ENCODE results near the gene TMEM132D.
"Not testable (repeated sequence)": the region's sequence is repeated elsewhere in the genome, so short reads cannot be mapped to it uniquely, and the experiment has no call there.

Gene TMEM132D

DNA sequence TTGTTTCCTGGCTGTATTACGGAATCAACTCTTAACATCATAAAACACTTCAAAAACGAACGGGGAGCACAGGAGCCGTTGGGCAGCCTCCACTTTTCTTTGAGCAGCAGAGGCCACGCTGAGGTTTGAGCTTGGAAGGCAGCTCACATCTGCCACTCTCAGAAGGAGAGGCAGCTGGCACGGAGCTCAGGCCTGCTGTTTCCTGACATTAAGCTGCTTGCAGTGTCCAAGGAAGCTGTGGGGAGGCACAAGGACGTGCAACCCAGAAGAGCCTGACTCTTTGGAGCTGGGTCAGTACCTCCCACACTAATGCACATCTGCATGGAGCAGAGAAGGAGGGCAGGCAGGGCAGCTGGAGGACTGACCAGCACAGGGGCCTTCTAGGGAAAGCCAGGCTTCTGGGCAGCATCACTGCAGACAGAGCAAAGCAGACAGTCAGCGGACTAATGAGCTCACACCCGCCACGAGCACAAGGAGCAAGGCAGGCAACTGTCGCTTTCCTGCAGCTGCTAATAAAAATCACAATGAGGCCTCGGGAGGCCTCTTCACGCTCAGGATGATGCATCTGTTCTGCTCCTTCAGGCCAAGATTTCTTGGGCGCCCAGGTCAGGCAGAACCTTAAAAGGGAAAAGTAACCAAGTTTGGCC lies 839.5 kb downstream of the TMEM132D start:
- DNase-seq (ENCODE audit: low read depth) = no peak

GRCh38 chr12:129063600-129063999 lies 840.2 kb downstream of the TMEM132D start:
- no peak for DNase-seq (ENCODE audit: low read depth)

DNA sequence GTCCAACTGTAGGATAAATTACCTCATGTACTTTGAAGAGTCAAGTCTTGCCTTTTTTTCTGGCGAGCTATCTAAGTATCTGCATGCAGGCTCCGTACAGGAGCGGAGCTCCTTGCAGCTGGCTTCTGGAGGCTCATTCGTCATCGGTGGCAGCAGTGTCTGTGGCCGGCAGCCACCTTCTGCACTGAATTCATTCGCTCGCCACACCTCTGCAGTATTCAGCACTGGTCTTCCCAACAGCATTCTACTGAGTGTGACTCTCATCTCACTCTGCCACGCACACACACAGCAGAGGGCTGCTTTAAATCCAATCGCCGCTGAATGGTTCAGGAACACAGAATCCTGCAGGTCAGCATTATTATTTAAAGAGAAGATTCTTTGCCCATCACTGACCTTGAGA lies 850.6 kb downstream of the TMEM132D start:
- DNase-seq (ENCODE audit: low read depth) = no peak

DNA sequence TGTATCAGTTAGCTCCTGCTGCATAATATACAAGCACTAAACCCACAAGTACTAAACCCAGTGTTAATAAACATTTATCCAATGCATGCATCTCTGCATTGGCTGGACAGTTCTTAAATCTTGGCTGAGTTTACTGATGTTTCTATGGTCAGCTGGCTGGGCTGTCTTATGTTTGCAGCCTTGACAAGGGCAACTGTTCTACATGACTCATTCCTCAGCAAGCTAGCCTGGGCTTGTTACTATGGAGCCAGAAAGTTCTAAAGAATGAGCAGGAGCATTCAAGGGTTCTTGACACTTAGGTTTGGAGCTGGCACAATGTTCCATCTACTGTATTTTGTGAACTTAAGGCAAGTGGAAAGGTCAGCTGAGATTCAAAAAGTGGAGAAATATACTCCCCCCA lies 851.5 kb downstream of the TMEM132D start:
- DNase-seq (ENCODE audit: low read depth) = no peak

DNA sequence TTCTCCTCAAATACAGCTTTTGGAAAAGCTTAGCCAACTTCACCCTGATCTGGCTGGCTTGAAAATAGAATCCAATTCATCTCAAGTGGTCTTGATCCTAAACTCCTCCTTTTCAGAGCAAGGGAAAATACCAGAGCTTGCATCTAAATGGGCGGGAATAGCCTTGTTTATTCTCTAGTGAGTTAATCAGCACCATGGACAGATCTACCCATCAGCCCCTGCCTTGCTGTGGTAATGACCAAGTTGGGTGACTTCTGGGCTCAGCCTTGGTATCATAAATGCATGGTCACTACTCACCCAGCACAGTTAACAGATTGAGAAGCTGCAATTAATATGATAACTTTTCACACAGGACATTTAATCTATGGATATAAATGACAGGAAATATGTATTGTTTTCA lies 853.9 kb downstream of the TMEM132D start:
- no peak for DNase-seq (ENCODE audit: low read depth)

DNA sequence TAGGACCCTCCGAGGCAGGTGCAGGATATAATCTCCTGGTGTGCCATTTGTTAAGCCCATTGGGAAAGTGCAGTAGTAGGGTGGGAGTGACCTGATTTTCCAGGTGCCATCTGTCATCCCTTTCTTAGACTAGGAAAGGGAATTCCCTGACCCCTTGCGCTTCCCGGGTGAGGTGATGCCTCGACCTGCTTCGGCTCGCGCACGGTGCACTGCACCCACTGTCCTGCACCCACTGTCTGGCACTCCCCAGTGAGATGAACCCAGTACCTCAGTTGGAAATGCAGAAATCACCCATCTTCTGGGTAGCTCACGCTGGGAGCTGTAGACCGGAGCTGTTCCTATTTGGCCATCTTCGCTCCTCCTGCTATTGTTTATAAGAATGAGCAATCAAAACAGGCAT lies 860.5 kb downstream of the TMEM132D start:
- DNase-seq (ENCODE audit: low read depth) = not testable (repeated sequence)

DNA sequence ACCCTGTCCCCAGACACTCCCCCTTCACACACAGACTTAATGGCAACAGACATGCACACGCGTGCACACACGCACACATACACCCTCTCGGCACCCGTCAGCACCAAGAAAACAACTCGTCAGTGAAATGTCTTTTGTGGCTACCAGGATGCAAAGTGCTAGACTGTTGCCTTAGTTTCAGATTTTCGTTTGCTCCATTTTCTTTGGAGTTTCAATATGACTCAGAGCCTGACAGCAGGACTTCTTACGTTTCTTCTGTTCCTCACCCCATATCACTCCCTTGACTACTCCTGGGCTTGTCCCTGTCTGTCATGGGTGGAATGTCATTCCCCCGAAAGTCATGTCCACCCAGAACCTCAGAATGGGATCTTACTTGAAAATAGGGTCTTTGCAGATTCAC lies 867.7 kb downstream of the TMEM132D start:
- DNase-seq (ENCODE audit: low read depth) = no peak

- DNase-seq (ENCODE audit: low read depth) = no peak
Observed at GRCh38 chr12:129034558-129035289, 869.1 kb downstream of the TMEM132D start.

DNA sequence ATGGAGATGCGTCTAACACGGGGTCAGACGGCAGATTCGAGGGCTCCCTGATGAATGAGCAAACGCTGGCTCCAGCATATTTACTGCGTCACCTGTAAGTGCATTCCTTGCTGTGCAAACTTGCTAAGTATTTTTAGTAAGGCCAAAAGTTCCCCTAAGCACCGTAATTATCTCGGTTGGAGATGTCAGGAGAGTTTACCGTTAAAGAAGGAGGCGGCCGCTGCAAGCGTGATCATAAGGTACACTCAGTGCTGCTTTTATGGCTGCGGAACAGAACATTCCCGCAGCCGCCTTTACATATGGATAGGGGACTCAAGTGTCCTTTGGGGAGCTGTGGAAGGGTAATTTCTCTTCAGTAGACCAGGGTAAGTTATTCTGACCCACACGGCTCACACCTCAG lies 875.0 kb downstream of the TMEM132D start:
- DNase-seq (ENCODE audit: low read depth) = no peak

- no peak for DNase-seq (ENCODE audit: low read depth)
Observed at GRCh38 chr12:129025055-129025454, 878.8 kb downstream of the TMEM132D start.

All from stimulated activated CD8-positive, alpha-beta memory T cell treated with anti-CD3 and anti-CD28 coated beads, Interleukin-12 subunit alpha, Interleukin-12 subunit beta, amount 100 ng/mL, for 1 hour (primary cell).